Panc1 (cell line): ENCODE data around the gene IFIT5.

Source experiments
- TF ChIP-seq, protein P1 (sequence below): fragments of 450-650 bp; IDR thresholded peaks from 2 replicates; pipeline ENCODE4 v1.5.1; 2017; ENCODE audit warnings: mild to moderate bottlenecking
- TF ChIP-seq, protein P2 (sequence below), 2 experiments: IDR thresholded peaks; 2 replicates each; pipeline ENCODE4 v1.6.1; 2011 to 2012; ENCODE audit warnings: low read depth in 2 of 2, control low read depth in 1 of 2, low read length in 1 of 2, mild to moderate bottlenecking in 1 of 2, moderate library complexity in 1 of 2; ENCODE audit not compliant: insufficient read depth in 1 of 2

DNA sequence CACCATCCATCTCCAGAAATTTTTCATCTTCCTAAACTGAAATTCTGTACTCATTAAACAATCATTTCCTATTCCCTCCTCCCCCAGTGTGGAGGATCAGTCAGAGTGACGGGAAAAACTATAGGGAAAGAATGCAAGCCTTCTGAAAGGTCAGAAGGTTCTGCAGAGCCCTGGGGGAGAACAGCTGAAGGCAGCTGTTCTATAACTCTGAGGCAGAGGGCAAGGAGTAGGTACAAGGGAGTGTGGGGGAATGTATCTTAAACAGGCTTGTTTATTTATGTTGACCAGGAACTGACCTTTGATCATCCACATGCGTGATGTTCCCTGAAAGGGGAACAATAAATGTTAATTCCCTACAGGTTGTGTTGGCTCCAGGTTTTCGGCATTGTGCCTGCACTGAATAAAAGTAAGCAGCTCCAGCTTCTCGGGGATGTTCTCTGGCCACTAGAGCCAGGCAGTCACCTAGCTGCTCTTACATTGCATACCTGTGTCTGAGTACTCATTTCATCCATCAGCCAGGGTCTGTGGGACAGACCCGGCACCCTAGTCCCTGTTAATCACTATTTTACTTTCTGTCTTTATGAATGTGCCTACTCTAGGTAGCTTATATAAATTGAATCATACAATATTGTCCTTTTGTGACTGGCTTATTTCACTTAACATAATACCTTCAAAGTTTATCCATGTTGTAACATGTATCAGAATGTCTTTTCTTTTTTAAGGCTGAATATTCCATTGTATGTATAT, 16.2 kb upstream of the IFIT5 start:
- TF ChIP-seq, protein P1, sequence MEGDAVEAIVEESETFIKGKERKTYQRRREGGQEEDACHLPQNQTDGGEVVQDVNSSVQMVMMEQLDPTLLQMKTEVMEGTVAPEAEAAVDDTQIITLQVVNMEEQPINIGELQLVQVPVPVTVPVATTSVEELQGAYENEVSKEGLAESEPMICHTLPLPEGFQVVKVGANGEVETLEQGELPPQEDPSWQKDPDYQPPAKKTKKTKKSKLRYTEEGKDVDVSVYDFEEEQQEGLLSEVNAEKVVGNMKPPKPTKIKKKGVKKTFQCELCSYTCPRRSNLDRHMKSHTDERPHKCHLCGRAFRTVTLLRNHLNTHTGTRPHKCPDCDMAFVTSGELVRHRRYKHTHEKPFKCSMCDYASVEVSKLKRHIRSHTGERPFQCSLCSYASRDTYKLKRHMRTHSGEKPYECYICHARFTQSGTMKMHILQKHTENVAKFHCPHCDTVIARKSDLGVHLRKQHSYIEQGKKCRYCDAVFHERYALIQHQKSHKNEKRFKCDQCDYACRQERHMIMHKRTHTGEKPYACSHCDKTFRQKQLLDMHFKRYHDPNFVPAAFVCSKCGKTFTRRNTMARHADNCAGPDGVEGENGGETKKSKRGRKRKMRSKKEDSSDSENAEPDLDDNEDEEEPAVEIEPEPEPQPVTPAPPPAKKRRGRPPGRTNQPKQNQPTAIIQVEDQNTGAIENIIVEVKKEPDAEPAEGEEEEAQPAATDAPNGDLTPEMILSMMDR: no peak
- TF ChIP-seq, protein P2, sequence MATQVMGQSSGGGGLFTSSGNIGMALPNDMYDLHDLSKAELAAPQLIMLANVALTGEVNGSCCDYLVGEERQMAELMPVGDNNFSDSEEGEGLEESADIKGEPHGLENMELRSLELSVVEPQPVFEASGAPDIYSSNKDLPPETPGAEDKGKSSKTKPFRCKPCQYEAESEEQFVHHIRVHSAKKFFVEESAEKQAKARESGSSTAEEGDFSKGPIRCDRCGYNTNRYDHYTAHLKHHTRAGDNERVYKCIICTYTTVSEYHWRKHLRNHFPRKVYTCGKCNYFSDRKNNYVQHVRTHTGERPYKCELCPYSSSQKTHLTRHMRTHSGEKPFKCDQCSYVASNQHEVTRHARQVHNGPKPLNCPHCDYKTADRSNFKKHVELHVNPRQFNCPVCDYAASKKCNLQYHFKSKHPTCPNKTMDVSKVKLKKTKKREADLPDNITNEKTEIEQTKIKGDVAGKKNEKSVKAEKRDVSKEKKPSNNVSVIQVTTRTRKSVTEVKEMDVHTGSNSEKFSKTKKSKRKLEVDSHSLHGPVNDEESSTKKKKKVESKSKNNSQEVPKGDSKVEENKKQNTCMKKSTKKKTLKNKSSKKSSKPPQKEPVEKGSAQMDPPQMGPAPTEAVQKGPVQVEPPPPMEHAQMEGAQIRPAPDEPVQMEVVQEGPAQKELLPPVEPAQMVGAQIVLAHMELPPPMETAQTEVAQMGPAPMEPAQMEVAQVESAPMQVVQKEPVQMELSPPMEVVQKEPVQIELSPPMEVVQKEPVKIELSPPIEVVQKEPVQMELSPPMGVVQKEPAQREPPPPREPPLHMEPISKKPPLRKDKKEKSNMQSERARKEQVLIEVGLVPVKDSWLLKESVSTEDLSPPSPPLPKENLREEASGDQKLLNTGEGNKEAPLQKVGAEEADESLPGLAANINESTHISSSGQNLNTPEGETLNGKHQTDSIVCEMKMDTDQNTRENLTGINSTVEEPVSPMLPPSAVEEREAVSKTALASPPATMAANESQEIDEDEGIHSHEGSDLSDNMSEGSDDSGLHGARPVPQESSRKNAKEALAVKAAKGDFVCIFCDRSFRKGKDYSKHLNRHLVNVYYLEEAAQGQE (IDR thresholded peaks at IDR 0.05; ENCODE audit: insufficient read depth in 1 of 2, low read depth in 2 of 2, low read length in 1 of 2): no peak
